Neural progenitor cell (in vitro differentiated cells): ENCODE measurements around the gene MAN2B2. TPM values are rescaled to one million over a fixed set of nuclear protein-coding genes. Genes with fewer than 3 reads are reported as not detected.

Experiments
- DNase-seq: peaks from one replicate; pipeline ENCODE4 v3.0.0-alpha.2; 2016; ENCODE audit warnings: low spot score
- H2AFZ ChIP-seq: fragments of 200-600 bp; sonication (generic); replicated peaks from 2 replicates; pipeline ENCODE4 v1.6.1; 2016; ENCODE audit warnings: antibody characterized with exemption
- H3F3A ChIP-seq: fragments of 200-600 bp; sonication (generic); 2 replicates; pipeline ENCODE4 v1.6.1; 2016; ENCODE audit warnings: antibody characterized with exemption, low read depth
- H3K27ac ChIP-seq: fragments of 200-600 bp; sonication (generic); 2 replicates; pipeline ENCODE4 v1.5.1; 2016; ENCODE audit warnings: mild to moderate bottlenecking
- H3K27me3 ChIP-seq: fragments of 200-600 bp; sonication (generic); 2 replicates; pipeline ENCODE4 v1.6.1; 2016; ENCODE audit warnings: mild to moderate bottlenecking, moderate library complexity
- H3K36me3 ChIP-seq: fragments of 200-600 bp; sonication (generic); 2 replicates; pipeline ENCODE4 v1.5.1; 2016
- H3K4me1 ChIP-seq: fragments of 200-600 bp; sonication (generic); 2 replicates; pipeline ENCODE4 v1.6.1; 2016; ENCODE audit warnings: mixed run types
- H3K4me2 ChIP-seq: fragments of 200-600 bp; sonication (generic); 2 replicates; pipeline ENCODE4 v1.6.1; 2016
- H3K4me3 ChIP-seq: fragments of 200-600 bp; sonication (generic); 2 replicates; pipeline ENCODE4 v1.5.1; 2016
- H3K79me2 ChIP-seq: fragments of 200-600 bp; sonication (generic); 2 replicates; pipeline ENCODE4 v1.6.1; 2016; ENCODE audit warnings: low read depth
- H3K9ac ChIP-seq: fragments of 200-600 bp; sonication (generic); 2 replicates; pipeline ENCODE4 v1.6.1; 2016
- H3K9me3 ChIP-seq: fragments of 200-600 bp; sonication (generic); 2 replicates; pipeline ENCODE4 v1.5.1; 2016; ENCODE audit warnings: low read depth
- H4K20me1 ChIP-seq: fragments of 200-600 bp; sonication (generic); 2 replicates; pipeline ENCODE4 v1.6.1; 2016; ENCODE audit warnings: low read depth
- H3K27ac Mint-ChIP-seq: 3 replicates; pipeline ENCODE4 v1.8.0; 2021; ENCODE audit warnings: mixed read lengths
- H3K27me3 Mint-ChIP-seq: 2 replicates; pipeline ENCODE4 v1.8.0; 2022; ENCODE audit warnings: low read depth, mild to moderate bottlenecking, inconsistent platforms, moderate library complexity, mixed read lengths; ENCODE audit not compliant: insufficient read depth
- H3K36me3 Mint-ChIP-seq: 3 replicates; pipeline ENCODE4 v1.8.0; 2021; ENCODE audit warnings: mixed read lengths
- H3K4me1 Mint-ChIP-seq: 3 replicates; pipeline ENCODE4 v1.8.0; 2021; ENCODE audit warnings: mixed read lengths
- H3K4me3 Mint-ChIP-seq: 3 replicates; pipeline ENCODE4 v1.8.0; 2021; ENCODE audit warnings: mild to moderate bottlenecking, moderate library complexity, mixed read lengths
- H3K9me3 Mint-ChIP-seq: 3 replicates; pipeline ENCODE4 v1.8.0; 2020; ENCODE audit warnings: mixed read lengths
- EZH2 ChIP-seq: fragments of 200-600 bp; sonication (generic); IDR thresholded peaks from 2 replicates; pipeline ENCODE4 v1.6.1; 2017; ENCODE audit warnings: antibody characterized with exemption, mild to moderate bottlenecking, moderate library complexity
- EZH2phosphoT487 ChIP-seq: fragments of 200-600 bp; sonication (generic); IDR thresholded peaks from 2 replicates; pipeline ENCODE4 v1.6.1; 2017; ENCODE audit warnings: antibody characterized with exemption
- total RNA-seq: library from RNA; depleted of rRNA; stranded (reverse); fragments of >200 nt; gene quantifications from 2 replicates; pipeline ENCODE4 v1.2.3, GENCODE V29; 2015; ENCODE audit warnings: low replicate concordance
- TF ChIP-seq, protein P1 (sequence below): fragments of 200-600 bp; sonication (generic); IDR thresholded peaks from 2 replicates; pipeline ENCODE4 v1.5.1; 2017; ENCODE audit warnings: antibody characterized with exemption, mild to moderate bottlenecking

MAN2B2 gene
- total RNA-seq, 1 donor from 2014 or later = 2.7 TPM

- peaks cover 79% of the 10 kb centered on the region for H3K27me3 ChIP-seq
- H3K27me3 Mint-ChIP-seq = peaks cover 26% of the 10 kb centered on the region
Observed at GRCh38 chr4:6549890-6550620, 24.9 kb upstream of the MAN2B2 start.

GRCh38 chr4:6550821-6551220 lies 24.2 kb upstream of the MAN2B2 start:
- no peaks in the 10 kb centered on the region for H3K4me1 ChIP-seq
- H3K4me3 ChIP-seq = no peak overlapping the region
- H3K79me2 ChIP-seq = no peaks in the 10 kb centered on the region
- Mint-ChIP-seq H3K27me3 (peaks cover 23% of the 10 kb centered on the region), H3K27ac (no peak overlapping the region), H3K36me3 (no peaks in the 10 kb centered on the region), H3K4me1 (no peaks in the 10 kb centered on the region), H3K4me3 (no peak overlapping the region), H3K9me3 (no peaks in the 10 kb centered on the region)
- no peak overlapping the region for H3K9ac ChIP-seq
- H3F3A ChIP-seq = no peaks in the 10 kb centered on the region
- no peak for DNase-seq
- H3K4me2 ChIP-seq = no peak overlapping the region
- H3K9me3 ChIP-seq = no peaks in the 10 kb centered on the region
- H3K27me3 ChIP-seq = peaks cover 82% of the 10 kb centered on the region
- TF ChIP-seq EZH2phosphoT487 (no peak), EZH2 (no peak)
- TF ChIP-seq, protein P1, sequence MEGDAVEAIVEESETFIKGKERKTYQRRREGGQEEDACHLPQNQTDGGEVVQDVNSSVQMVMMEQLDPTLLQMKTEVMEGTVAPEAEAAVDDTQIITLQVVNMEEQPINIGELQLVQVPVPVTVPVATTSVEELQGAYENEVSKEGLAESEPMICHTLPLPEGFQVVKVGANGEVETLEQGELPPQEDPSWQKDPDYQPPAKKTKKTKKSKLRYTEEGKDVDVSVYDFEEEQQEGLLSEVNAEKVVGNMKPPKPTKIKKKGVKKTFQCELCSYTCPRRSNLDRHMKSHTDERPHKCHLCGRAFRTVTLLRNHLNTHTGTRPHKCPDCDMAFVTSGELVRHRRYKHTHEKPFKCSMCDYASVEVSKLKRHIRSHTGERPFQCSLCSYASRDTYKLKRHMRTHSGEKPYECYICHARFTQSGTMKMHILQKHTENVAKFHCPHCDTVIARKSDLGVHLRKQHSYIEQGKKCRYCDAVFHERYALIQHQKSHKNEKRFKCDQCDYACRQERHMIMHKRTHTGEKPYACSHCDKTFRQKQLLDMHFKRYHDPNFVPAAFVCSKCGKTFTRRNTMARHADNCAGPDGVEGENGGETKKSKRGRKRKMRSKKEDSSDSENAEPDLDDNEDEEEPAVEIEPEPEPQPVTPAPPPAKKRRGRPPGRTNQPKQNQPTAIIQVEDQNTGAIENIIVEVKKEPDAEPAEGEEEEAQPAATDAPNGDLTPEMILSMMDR = no peak
- H3K36me3 ChIP-seq = no peaks in the 10 kb centered on the region
- no peak overlapping the region for H2AFZ ChIP-seq
- H3K27ac ChIP-seq = no peak overlapping the region
- peaks cover 12% of the 10 kb centered on the region for H4K20me1 ChIP-seq

More at GRCh38 chr4:6549890-6550620, 24.9 kb upstream of the MAN2B2 start:
- Histone ChIP-seq H3K27ac (no peak overlapping the region), H4K20me1 (peaks cover 12% of the 10 kb centered on the region), H3K9ac (no peak overlapping the region), H3K9me3 (no peaks in the 10 kb centered on the region), H3F3A (no peaks in the 10 kb centered on the region), H3K79me2 (no peaks in the 10 kb centered on the region), H3K4me2 (no peak overlapping the region), H3K36me3 (no peaks in the 10 kb centered on the region), H3K4me3 (no peak overlapping the region), H3K4me1 (no peaks in the 10 kb centered on the region), H2AFZ (no peak overlapping the region)
- Mint-ChIP-seq H3K36me3 (no peaks in the 10 kb centered on the region), H3K4me3 (no peak overlapping the region), H3K27ac (peak overlapping the region; percentile 25), H3K9me3 (no peaks in the 10 kb centered on the region), H3K4me1 (no peaks in the 10 kb centered on the region)
- DNase-seq = no peak
- TF ChIP-seq EZH2 (no peak), EZH2phosphoT487 (no peak)
- TF ChIP-seq, protein P1 = no peak

DNA sequence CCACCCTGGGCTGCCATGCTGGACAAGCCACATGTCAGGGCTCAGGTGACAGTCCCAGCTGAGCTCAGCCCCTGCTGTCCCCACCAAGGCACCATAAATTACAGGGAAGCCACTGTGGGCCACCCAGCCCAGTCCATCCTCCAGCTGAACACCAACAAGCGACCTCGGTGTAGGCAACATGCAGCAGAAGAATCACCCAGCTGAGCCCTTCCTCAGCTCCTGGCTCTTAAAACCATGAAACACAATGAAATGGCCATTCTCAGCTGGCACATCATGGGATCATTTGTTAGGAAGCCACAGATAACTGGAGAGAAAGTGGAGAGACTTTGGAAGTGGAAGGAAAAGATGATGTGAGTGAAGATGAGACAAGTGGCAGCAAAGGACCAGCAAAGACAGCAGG lies 23.3 kb upstream of the MAN2B2 start:
- H3K27ac Mint-ChIP-seq = no peak overlapping the region

More for the DNA sequence above, 23.3 kb upstream of the MAN2B2 start:
- peaks cover 27% of the 10 kb centered on the region for H3K27me3 Mint-ChIP-seq
- peaks cover 7% of the 10 kb centered on the region for H4K20me1 ChIP-seq
- no peaks in the 10 kb centered on the region for H3K4me1 ChIP-seq
- H3K4me1 Mint-ChIP-seq = no peaks in the 10 kb centered on the region
- TF ChIP-seq EZH2 (no peak), EZH2phosphoT487 (no peak)
- TF ChIP-seq, protein P1 = no peak
- H3K27me3 ChIP-seq = peaks cover 90% of the 10 kb centered on the region
- H2AFZ ChIP-seq = no peak overlapping the region
- H3K9me3 Mint-ChIP-seq = no peaks in the 10 kb centered on the region
- no peaks in the 10 kb centered on the region for H3F3A ChIP-seq
- no peak overlapping the region for H3K4me3 Mint-ChIP-seq
- H3K9me3 ChIP-seq = no peaks in the 10 kb centered on the region
- no peaks in the 10 kb centered on the region for H3K79me2 ChIP-seq
- no peak for DNase-seq
- no peak overlapping the region for H3K9ac ChIP-seq
- H3K4me2 ChIP-seq = no peak overlapping the region
- H3K4me3 ChIP-seq = no peak overlapping the region
- H3K27ac ChIP-seq = no peak overlapping the region
- H3K36me3 Mint-ChIP-seq = no peaks in the 10 kb centered on the region
- H3K36me3 ChIP-seq = no peaks in the 10 kb centered on the region
